GM18868 (cell line): ENCODE measurements around the gene COL8A1.

ENCODE experiments used
- ATAC-seq: cut with Tn5 transposase; IDR thresholded peaks from one replicate; pipeline ENCODE4 v1.9.1; 2021; ENCODE audit warnings: mild to moderate bottlenecking, moderate library complexity; ENCODE audit not compliant: unreplicated experiment

COL8A1 gene

DNA sequence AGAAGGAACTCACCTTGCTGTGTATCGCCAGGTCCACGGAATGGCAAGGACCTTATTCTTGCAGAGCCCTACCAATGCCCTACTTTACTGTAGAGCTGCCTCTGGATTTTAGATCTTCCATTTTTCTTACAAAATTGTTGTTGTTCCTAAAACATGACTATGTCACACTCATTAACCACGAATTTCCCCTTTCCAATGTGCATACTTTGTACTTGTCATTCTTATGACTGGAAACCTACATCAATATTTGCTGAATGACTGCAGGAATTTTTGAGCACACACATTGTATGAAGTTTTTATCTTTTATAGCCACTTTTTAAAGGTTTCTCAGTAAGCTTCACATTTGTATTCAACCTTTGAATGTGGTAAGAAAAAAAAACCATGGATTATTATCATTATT, 143.4 kb downstream of the COL8A1 start:
- ATAC-seq = no peak

DNA sequence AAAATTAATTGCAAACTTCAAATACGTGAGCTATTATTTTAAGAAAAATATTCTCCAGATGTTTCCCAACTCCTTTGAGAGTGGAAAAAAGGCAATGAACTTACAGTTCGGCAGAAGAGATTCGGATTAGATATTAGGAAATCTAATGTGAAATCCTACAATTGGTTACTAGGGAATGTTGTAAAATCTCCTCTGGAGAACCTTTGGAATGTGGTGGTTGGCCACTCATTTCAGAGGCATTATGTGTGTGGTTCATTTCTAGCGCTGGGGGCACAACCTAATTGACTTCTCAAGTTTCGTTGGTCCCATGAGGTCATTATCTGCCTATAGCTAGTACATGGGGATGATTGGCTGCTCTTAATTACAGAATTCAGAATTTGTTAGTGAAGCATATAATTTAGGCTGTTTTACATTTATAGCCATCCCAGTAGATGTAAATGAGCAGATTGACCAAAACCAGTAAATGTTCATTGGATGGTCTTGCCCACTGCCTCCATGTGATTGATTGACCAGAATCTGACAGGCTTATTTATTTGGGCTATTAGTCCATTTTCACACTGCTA, 144.7 kb downstream of the COL8A1 start:
- ATAC-seq = no peak

DNA sequence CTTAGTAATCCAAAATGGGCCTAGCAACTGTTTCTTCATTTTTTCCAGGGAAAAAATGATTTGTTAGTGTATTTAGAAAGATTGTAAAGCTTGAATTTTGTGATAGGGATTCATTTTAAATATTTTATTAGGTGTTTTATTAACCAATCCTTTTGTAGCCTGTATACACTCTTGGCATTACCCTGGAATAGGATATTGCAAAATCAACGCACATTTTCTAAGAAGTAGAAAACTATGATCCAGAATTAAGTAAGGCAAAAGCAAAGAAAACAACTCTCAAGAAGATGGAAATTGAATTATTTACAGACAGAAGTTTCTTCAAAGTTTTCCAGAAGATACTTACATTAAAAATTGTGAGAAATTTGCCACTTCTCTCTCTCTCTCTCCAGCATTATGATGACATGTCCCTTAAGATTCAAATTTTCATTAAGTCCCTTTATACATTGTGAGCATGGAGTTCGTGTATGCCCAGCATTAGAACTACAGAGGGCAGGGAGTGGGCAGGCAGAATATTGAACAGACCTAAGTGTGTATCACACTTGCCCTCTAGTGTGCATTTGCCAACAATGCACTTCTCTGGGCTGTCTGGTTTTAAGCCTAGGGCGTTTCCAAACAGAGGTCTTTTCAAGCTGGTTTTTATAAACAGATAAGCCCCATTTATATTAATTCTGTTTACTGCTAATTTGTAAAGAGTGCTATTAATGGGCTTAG, 150.8 kb downstream of the COL8A1 start:
- peak; percentile 100 for ATAC-seq

DNA sequence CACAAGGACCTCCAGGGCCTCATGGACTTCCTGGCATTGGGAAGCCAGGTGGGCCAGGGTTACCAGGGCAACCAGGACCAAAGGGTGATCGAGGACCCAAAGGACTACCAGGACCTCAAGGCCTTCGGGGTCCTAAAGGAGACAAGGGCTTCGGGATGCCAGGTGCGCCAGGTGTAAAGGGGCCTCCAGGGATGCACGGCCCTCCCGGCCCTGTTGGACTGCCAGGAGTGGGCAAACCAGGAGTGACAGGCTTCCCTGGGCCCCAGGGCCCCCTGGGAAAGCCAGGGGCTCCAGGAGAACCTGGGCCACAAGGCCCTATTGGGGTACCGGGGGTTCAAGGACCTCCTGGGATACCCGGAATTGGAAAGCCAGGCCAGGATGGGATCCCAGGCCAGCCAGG, 156.1 kb downstream of the COL8A1 start:
- ATAC-seq = no peak

DNA sequence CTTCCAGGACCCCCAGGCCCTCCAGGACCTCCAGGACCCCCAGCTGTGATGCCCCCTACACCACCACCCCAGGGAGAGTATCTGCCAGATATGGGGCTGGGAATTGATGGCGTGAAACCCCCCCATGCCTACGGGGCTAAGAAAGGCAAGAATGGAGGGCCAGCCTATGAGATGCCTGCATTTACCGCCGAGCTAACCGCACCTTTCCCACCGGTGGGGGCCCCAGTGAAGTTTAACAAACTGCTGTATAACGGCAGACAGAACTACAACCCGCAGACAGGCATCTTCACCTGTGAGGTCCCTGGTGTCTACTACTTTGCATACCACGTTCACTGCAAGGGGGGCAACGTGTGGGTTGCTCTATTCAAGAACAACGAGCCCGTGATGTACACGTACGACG, 157.2 kb downstream of the COL8A1 start:
- ATAC-seq = no peak

DNA sequence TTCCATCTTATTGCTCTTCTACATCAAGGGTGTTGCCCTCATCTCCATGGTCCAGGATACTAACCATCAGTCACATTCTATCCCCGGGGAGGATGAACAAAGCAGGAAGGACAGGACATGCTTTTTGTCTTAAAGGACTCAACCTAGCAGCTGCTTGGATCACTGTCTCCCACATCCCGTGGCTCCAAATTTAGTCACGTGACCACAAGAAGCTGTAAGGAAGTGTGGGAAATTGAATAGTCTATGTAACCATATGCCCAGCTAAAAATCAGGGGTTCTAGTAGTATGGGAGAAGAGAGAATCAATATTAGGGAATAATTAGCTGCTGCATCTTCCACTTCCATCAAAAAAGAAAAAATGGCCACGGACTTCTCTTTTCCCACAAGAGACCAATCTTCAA, 161.0 kb downstream of the COL8A1 start:
- ATAC-seq = no peak

DNA sequence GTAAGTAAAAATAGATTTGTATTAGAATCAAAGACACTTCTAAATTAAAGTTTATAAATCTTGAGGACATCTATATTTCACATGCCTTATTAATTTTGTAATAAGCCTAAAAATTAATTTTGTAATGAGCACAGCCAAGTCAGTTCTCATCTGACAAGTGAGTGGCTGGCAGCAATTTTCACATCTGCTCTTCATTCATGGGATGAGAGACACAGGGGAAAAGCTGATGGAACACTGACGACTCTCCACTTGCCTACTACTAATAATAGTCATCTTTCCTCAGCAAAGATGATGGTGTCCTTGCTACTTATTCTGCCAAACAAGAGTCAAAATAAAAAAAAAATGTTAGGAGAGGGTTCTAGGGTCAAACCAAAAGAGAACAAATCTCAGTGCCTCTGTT, 164.9 kb downstream of the COL8A1 start:
- no peak for ATAC-seq

DNA sequence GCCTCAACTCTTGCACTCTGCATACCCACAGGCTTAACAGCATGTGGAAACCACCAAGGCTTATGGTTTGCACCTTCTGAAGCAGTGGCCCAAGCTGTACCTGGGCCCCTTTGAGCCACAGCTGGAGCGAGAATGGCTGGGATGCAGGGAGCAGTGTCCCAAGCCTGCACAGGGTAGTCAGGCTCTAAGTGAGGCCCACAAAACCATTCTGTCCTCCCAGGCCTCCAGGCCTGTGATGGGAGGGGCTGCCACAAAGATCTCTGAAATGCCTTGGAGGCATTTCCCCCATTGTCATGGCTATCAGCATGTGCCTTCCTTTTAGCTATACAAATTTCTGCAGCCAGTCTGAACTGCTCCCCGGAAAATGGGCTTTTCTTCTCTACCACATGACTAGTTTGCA, 166.8 kb downstream of the COL8A1 start:
- ATAC-seq = no peak

DNA sequence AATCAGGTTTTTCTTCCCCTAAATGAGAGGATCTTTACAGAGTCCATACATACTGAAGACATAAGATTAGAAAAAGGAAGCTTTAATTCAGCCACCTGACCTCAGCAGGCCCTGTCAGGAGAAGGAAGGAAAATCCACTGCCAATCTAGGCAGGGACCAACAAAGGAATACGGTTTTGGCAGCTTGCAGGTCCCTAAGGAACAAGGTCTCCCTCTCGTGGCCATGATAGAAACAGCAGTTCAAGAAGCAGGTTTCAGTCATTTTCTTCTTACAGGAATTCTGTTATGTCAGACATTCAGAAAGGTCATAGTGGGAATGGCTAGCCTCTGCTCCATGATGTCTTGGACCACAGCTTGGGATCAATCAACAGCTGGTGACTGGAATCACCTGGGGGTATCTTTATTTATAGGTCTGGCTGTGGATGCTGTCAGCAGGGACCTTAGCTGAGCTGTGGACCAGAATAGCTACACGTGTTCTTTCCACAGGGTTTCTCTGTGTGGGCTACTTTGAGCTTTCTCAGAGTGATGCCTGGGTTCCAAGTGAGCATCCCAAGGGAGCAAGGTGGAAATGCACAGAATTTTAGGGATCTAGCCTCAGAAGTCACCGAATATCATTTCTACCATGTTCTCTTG, 169.9 kb downstream of the COL8A1 start:
- ATAC-seq = peak; percentile 70

DNA sequence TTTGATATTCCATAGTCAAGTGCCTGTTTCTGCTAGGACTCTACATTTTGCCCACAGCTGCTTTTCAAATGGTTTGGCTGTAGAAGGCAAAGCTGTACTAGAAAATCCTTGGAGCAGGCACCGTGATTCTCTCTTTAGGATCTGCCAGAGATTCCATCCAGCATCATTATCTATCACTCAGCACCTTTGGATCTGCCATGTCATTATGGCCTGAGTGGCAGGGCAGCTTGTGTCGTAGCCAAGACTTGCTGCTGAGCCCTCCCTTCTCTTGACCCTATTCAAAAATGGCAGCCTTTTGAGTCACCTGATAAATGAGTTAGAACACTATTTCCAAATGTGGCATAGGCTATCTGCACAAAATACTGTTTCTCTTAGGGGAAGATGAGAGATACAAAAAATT, 171.2 kb downstream of the COL8A1 start:
- no peak for ATAC-seq

DNA sequence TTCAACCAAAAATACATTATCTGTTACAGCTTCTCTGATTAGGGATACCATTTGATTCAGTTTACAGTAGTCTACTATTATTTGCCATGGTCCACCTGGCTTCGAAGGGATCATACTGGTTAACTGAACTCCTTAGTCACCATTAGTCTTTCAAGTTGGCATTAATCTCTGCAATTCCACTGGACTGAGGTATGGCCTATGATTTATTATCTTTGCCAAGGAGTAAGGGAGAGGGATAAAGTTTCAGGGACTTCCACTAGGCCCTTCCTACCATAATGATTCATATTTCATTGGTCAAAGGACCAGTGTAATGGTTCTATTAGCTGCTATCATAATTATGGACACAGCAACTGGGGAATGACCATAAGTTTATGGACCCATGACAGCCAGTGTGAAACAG, 172.0 kb downstream of the COL8A1 start:
- ATAC-seq = no peak

DNA sequence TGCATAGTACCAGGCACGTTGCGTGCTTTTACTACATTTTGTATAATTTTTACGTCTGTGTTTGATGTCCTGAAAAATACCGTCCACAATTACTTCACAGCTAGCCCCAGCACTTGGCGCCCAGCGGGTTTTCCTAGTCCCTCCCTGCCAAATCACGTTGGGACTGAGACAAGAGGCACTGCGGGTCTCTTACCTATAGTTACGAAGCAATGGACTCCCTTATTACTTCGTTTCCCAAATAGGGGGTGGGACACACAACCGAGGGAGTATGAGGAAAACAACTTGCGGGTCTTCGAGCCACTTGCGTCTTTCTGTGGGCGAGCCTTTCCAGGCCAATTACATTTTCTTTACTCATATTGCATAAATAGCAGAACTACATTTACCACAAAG, 178.6 kb downstream of the COL8A1 start:
- no peak for ATAC-seq

DNA sequence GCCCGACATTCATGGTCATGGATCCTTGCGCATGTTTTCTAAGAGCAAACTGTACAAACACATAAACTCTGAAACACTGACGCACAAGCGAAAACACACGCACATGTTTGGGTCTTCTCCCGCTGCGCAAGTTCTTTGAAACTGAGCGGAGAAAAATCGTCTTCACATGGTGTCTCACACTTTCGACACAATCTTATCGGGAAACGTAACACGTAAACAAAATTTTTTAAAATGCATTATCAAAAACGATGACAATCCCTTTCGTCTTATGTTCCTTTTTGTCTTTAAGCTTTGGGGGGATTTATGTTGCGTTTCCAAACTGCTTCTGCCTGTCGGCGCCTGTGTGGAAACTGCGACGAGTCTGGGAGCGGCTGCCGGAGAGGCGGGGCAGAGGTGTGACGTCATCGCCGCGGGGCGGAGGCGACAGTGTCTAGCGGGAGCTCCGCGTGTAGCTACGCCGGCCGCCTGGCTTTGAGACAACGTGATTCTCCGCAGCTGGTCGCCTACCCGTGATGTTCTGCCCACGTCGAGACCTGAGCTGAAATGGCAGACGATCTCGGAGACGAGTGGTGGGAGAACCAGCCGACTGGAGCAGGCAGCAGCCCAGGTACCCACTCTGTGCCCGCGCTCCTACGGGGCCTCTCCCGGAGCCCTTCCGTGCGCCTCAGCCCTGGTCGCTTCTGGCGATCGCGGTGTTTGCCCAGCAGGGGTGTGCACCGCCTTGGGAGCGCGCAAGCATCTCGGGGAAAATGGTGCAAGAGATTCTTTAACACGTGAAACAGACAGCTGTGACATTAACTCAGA, 179.2 kb downstream of the COL8A1 start, which contains the start of gene CMSS1:
CMSS1 (plus strand) TSS at position 426 of the 804 bp plus-strand sequence.
- ATAC-seq = peak; percentile 97

DNA sequence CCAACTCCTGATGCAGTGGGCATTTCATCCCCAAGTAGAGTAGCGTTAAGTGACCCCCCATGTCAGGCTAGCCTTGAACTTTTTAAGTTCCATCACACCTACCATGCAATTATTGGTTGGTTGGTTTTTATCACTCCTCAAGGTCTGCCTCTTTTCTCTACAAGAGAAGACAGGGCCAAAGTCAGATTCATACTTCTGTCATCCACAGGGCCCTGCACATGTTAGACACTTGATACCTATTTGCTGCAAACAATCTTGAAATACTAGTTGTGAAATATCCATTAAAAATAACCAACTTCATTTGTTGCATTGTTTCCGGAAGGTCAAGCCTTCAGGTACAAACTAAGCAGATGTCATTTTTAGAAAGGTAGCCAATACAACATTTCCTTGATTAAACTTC, 180.4 kb downstream of the COL8A1 start:
- ATAC-seq = no peak

DNA sequence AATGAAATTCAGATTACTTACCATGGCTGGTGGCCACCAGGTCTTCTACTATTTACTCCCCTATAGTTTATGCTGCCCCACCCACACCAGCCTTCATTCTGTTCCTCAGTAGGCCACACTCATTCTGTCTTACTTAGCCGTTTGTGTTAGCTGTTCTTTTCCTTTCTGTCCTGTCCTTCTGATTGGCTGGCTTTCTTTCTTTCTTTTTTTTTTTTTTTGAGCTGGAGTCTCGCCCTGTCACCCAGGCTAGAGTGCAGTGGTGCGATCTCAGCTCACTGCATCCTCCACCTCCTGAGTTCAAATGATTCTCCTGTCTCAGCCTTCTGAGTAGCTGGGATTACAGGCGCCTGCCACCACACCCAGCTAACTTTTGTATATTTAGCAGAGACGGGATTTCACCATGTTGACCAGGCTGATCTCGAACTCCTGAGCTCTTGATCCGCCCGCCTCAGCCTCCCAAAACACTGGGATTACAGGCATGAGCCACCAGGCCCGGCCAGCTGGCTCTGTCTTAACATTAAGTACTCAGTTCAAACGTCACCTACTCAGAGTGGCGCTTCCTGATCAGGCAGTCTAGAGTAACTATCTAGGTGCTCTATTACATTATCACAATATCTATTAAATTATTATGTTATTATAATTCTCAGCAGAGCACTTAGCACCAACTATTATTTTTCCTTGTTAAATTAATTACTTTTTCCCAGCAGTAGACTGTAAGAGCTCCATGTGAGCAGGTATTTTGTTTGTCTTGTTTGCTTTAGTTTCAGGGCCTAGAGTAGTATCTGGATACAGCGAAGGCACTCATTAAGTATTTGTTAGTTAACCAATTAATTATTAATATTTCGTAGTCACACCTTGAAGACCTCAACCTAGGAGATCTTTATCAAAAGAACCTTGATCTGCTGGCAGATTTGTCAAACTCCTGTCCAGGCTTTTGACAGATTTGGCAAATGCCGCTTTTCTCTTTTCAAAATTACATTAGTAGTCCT, 185.6 kb downstream of the COL8A1 start:
- ATAC-seq = no peak

DNA sequence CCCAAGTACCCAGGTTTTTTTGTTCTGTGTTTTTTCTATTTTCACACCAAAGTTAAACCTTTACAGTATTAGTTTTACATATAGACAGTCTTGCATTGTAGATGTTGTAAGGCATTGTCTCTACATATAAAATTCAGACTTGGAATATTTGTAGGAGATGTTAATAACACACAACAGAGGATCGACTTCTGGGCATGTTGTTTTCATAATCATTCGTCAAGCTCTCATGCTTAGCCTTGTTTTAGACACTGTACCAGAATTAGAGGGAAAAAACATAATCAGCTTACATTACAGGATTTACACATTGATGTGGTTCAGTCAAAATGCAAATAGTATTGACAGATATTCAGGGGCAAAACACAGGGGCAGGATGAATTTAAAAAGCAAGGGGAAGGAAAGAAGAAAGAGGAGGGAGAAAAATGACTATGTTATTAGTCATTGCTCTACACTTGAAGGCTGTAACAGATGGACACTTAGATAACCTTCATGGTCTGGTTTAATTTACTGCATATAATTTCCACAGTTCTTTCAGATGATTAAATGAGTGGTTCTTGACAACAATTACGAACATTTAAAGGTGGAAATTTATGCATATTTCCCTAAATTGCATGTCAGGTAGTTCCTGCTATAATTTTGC, 186.7 kb downstream of the COL8A1 start:
- no peak for ATAC-seq

DNA sequence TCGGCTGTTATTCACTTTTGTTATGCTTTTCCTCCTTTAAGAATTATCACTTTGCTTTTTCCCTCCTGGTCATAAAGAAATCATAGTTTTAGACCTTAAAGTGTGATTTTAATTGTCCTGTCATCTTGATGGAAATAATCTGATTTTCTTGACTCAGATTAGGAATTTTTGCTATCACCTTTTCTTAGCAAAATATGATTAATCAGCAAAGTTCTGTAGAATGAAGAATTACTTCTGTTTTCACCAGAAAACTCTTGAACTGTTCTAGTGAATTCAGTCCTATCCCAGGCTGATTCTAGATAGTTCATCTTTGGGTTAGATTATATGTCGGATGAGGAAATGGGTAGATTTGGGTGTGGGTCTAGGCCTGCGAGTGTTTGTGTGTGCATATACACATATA, 191.4 kb downstream of the COL8A1 start:
- ATAC-seq = no peak

DNA sequence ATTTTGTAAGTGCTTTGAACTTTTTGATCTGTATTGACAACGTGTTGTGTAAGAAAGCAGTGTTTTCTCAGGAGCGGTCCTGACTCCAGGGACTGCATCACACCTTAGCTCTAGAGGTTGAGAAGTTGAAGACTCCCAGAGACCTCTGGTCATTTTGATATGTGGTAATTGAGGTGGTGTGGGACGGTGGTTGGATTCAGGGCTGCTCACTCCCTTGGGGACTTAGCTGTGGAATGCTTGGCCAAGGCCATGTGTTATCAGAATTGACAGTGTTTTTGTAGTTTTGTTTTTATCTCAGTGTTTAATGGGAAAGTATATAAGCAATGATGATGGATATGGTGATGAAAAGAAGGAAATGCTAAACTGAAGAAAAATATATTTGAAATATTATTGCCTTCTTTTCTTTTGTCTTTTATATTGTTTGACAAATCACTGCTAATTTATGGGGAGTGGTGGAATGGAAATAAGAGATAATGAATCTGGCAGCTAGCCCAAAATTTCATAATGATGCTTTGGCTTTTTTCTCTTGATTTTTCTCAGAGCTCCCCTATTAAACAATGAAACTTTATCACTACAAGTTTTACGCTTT, 195.3 kb downstream of the COL8A1 start:
- ATAC-seq = no peak

DNA sequence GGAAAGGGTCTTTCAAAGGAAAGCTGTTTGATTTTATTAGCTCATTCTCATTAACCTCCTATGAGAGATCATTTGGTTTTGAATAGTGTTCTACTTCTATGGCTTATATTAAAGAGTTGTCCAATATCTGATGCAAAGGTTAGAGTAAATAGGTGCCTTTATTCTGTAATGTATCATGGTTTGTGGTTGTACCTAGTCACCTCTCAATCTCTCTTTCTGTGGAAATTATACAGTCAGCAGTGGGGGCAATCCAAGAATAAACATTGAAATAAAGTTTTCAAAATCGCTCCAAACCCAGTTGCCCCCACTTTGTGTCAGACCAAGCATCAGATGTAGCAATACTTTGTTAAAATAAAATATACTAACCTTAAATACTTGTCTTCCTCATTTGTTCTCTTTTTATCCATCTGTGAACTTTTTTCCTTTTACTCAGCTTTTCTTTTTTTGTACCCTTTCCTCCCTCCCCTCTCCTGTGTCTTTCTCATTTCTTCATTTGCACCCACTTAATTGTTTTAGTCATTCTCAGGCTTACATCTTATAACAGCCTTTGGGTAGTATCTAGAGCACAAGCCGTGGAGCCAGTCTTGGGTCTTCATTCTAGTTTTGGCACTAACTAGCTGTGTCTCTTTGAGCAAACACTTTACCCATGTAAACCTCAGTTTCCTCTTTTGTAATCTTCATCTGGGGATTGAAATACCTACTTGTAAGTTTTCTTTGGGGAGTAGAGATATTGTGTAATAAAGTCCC, 196.0 kb downstream of the COL8A1 start:
- ATAC-seq = no peak
